IPS-15b (cell line): Measurements from ENCODE around the gene FAM151B.
"Not testable (repeated sequence)": the region's sequence is repeated elsewhere in the genome, so short reads cannot be mapped to it uniquely, and the experiment has no call there.

Source experiments
- H3K27me3 ChIP-seq: one replicate; pipeline ENCODE4 v1.6.1; 2013; ENCODE audit warnings: low read length; ENCODE audit not compliant: control insufficient read depth, insufficient read depth
- H3K36me3 ChIP-seq: one replicate; pipeline ENCODE4 v1.6.1; 2013; ENCODE audit warnings: low read length; ENCODE audit not compliant: control insufficient read depth, insufficient read depth
- H3K4me1 ChIP-seq: one replicate; pipeline ENCODE4 v1.6.1; 2013; ENCODE audit warnings: mild to moderate bottlenecking, low read length; ENCODE audit not compliant: control insufficient read depth, insufficient read depth
- H3K4me3 ChIP-seq: one replicate; pipeline ENCODE4 v1.5.1; 2013; ENCODE audit warnings: low read depth, low read length
- H3K9ac ChIP-seq: one replicate; pipeline ENCODE4 v1.6.1; 2013; ENCODE audit warnings: low read depth, mild to moderate bottlenecking, low read length
- H3K9me3 ChIP-seq: one replicate; pipeline ENCODE4 v1.6.1; 2013; ENCODE audit warnings: mild to moderate bottlenecking, low read length; ENCODE audit not compliant: control insufficient read depth, insufficient read depth

FAM151B gene

DNA sequence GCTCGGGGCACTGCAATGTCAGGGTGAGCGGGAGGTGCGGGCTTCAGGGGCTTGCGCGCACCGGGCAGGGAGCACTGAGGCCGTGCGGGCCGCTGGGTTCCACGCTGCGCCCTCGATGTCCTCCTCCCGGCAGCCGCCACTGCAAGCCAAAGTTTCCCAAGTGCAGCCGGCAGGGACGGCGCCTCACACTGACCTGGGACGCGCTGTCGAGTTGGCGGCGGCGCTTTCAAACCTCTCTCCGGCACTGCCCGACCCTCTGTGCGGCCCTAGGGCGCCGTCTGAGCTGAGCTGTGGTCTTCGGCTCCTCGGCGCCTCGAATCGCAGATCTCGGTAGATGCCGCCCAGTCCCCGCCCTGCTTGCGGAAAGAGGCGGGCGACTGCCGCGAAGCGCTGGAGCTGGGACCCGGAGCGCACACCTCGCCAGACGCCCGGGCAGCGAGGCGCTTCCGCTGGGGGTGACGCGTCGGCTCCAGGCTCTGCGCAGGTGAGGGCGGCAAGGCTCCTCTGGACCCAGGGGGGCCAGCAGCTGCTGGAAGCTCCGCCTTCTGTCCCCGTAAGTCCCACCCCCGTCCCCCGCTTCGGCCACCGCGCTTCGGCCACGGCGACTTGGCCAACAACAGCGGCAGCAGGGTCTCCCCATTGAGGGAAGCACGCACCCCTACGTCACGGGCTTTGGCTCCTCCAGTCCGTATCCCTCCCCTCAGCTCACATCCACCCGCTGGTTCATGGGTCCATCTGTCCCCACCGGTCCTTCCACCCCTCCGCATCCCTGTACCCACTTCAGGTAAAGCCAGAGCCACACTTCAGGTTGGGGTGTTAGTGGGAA, 82.3 kb downstream of the FAM151B start, which contains the start of gene ANKRD34B:
Gene ANKRD34B (minus strand): TSS at position 320 of the 826 bp plus-strand sequence. CDS start 10,261 bp downstream, outside the sequence.
- peak within 1 kb of the TSS; percentile 24 for H3K9ac ChIP-seq
- no peaks in the 10 kb centered on the region for H3K36me3 ChIP-seq
- peaks cover 2% of the 10 kb centered on the region for H3K4me1 ChIP-seq
- peak within 1 kb of the TSS; percentile 67 for H3K4me3 ChIP-seq
- H3K9me3 ChIP-seq: no peaks in the 10 kb centered on the region
- H3K27me3 ChIP-seq: peaks cover 51% of the 10 kb centered on the region

DNA sequence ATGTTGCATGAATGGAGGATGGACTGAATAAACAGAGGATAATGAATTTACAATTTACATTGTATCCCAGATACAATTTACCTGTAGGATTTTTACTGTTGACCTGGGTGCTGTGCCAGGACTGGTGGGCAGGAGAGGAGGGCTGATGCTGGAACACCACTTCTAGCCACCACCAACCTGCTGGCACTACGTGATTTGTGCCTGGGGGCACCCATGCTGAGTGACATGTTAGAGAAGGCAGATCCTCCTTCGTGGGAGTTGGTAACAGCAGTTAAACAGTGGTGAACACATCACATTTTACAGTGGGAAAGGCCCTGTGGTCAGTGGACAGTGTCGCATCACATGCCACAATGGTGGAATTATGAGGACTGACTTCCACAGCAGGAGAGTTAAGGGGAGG, 85.2 kb downstream of the FAM151B start:
- H3K9ac ChIP-seq: no peak overlapping the region
- H3K4me1 ChIP-seq: peaks cover 2% of the 10 kb centered on the region
- no peak overlapping the region for H3K4me3 ChIP-seq
- peaks cover 33% of the 10 kb centered on the region for H3K27me3 ChIP-seq
- no peaks in the 10 kb centered on the region for H3K36me3 ChIP-seq
- H3K9me3 ChIP-seq: no peaks in the 10 kb centered on the region

DNA sequence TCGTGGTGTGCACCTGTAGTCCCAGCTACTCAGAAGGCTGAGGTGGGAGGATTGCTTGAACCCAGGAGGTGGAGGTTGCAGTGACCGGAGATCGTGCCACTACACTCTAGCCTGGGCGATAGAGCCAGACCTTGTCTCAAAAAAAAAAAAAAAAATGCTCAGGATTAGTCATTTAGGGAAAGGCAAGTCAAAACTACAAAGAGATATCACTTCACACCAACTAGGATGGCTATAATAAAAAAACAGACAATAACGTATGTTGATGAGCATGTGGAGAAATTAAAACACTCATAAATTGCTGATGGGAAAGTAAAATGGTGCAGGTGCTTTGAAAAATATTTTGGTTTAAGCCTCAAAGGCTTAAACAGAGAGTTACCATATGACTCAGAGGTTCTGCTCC, 88.5 kb downstream of the FAM151B start:
- H3K36me3 ChIP-seq: no peaks in the 10 kb centered on the region
- no peaks in the 10 kb centered on the region for H3K9me3 ChIP-seq
- H3K4me3 ChIP-seq: no peak overlapping the region
- H3K4me1 ChIP-seq: no peaks in the 10 kb centered on the region
- H3K27me3 ChIP-seq: peaks cover 12% of the 10 kb centered on the region
- no peak overlapping the region for H3K9ac ChIP-seq

DNA sequence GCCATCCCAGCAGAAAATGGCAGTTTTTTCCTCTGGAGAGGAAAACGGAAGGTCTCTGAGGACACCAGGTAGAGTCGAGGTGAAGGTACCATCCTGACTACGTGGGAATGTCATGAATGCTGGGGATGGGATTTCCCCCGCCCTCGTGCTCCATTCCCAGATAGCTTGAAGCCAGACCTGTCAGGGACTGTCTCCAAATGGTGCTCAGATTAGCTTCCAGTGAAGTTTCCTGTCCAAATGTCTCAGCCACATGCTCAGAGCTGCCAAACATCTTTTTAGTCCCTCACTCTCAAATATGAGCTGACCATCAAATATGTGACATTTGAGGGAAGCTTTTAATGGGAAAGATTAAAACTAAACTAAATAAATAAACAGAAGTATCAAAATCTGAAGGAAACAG, 89.8 kb downstream of the FAM151B start:
- no peaks in the 10 kb centered on the region for H3K27me3 ChIP-seq
- H3K4me1 ChIP-seq: no peaks in the 10 kb centered on the region
- H3K9ac ChIP-seq: no peak overlapping the region
- no peaks in the 10 kb centered on the region for H3K9me3 ChIP-seq
- H3K4me3 ChIP-seq: no peak overlapping the region
- H3K36me3 ChIP-seq: no peaks in the 10 kb centered on the region

DNA sequence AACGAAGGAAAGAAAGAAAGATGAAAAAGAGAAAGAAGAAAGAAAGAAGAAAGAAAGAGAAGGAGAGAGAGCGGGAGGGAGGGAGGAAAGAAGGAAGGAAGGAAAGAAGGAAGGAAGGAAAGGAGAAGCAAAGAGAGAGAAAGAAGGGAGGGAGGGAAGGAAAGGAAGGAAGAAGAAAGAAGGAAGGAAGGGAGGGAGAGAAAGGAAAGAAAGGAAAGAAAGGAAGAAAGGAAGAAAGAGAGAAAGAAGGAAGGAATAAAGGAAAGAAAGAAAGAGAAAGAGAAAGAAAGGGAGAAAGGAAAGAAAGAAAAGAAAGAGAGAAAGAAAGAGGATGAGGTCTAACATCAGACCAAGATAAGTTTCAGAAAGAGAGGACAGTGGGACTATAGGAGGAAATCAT, 91.2 kb downstream of the FAM151B start:
- Histone ChIP-seq H3K36me3 (no peaks in the 10 kb centered on the region), H3K27me3 (no peaks in the 10 kb centered on the region)

DNA sequence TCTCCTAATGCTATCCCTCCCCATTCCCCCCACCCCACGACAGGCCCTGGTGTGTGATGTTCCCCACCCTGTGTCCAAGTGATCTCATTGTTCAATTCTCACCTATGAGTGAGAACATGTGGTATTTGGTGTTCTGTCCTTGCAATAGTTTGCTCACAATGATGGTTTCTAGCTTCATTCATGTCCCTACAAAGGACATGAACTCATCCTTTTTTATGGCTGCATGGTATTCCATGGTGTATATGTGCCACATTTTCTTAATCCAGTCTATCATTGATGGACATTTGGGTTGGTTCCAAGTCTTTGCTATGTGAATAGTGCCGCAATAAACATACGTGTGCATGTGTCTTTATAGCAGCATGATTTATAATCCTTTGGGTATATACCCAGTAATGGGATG, 92.4 kb downstream of the FAM151B start:
- H3K4me3 ChIP-seq, H3K9me3 ChIP-seq, H3K36me3 ChIP-seq, H3K9ac ChIP-seq, H3K27me3 ChIP-seq, H3K4me1 ChIP-seq: not testable (repeated sequence)

More for the DNA sequence above, 91.2 kb downstream of the FAM151B start:
- no peak overlapping the region for H3K4me3 ChIP-seq
- H3K9me3 ChIP-seq: no peaks in the 10 kb centered on the region
- no peak overlapping the region for H3K9ac ChIP-seq
- no peaks in the 10 kb centered on the region for H3K4me1 ChIP-seq

DNA sequence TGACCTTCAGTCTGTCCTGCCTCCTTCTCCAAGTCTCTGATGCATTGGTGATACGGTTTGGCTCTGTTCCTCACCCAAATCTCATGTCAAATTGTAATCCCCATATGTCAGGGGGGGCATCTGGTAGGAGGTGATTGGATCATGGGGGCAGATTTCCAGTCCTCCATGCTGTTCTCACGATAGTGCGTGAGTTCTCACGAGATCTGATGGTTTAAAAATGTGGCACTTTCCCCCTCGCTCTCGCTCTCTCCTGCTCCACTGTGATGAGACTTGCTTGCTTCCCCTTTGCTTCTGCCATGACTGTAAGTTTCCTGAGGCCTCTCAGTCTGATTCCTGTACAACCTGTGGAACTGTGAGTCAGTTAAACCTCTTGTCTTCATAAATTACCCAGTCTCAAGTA, 96.9 kb downstream of the FAM151B start:
- Histone ChIP-seq H3K27me3 (no peaks in the 10 kb centered on the region), H3K4me1 (no peaks in the 10 kb centered on the region), H3K9me3 (no peaks in the 10 kb centered on the region), H3K9ac (no peak overlapping the region), H3K36me3 (no peaks in the 10 kb centered on the region), H3K4me3 (no peak overlapping the region)

DNA sequence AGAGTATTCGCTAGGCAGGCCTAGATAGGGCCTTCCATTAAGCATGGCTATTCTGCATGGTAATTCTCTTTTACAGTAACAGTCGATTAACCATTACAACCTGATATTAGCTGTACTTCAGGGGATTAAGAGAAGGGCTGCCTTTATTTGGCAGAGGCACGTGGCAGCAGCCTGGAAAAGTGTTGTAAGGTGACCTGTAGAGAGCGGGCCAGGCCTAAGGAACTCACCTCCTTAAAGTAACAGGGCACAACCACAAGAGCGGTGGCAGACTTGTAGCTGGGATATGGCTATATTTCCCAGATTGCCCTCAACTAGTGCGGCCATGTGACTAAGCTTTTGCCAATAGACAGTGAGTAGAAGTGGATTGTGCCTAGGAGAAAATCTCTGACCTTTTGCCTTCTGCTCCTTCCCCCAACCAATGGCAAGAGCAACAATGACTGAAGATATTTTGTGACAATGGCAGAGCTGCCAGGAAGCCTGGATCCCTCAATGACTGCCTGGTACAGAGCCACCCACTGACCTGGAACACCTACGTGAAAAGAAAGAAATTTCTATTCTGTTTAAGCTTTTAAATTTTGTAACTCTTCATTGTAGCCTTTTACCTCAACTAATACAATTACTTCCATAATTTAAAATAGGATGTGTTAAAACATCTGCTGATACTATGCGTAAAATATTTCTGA, 101.1 kb downstream of the FAM151B start:
- H3K4me1 ChIP-seq: no peaks in the 10 kb centered on the region
- no peaks in the 10 kb centered on the region for H3K27me3 ChIP-seq
- no peaks in the 10 kb centered on the region for H3K36me3 ChIP-seq
- H3K9ac ChIP-seq: no peak overlapping the region
- no peaks in the 10 kb centered on the region for H3K9me3 ChIP-seq
- no peak overlapping the region for H3K4me3 ChIP-seq

DNA sequence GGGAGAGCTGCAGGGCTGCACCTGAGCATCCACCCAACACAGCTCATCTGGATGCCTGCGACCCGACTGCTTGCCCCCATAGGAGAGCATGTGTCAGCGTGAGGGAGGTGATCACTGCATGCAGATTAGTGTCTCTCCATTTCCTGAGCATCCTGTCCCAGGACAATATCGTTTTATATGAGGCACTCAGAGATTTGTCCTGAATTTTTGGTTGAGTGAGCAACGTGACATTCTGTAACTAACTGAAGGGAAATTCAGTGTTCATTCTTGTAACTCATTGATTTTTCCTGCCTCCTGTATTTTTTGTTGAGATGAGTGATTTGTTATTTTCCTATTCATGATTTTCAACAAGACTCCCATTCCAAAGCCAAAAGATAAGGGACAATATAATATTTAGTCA, 102.9 kb downstream of the FAM151B start:
- no peaks in the 10 kb centered on the region for H3K4me1 ChIP-seq
- H3K9ac ChIP-seq: no peak overlapping the region
- H3K36me3 ChIP-seq: no peaks in the 10 kb centered on the region
- no peaks in the 10 kb centered on the region for H3K27me3 ChIP-seq
- no peaks in the 10 kb centered on the region for H3K9me3 ChIP-seq
- no peak overlapping the region for H3K4me3 ChIP-seq

DNA sequence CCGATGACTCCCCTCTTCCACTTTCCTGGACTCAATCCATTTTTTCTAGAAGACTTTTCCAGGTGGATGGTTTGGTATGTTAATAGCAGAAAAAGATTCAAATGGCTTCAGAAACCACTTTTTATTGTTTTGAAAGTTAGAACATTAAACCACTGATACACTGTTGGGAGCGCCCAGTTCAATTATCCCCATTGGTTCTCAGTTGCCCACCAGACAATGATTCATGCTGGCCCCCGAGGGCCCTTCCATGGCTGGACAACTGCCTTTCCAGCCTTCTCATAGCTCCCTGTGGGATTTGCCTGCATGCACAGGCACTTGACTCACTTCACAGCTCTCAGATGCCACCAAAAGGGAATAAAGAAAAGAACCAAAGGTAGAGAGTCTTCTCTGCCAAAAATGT, 103.5 kb downstream of the FAM151B start:
- Histone ChIP-seq H3K4me1 (no peaks in the 10 kb centered on the region), H3K9ac (no peak overlapping the region), H3K4me3 (no peak overlapping the region), H3K9me3 (no peaks in the 10 kb centered on the region), H3K36me3 (no peaks in the 10 kb centered on the region), H3K27me3 (no peaks in the 10 kb centered on the region)

DNA sequence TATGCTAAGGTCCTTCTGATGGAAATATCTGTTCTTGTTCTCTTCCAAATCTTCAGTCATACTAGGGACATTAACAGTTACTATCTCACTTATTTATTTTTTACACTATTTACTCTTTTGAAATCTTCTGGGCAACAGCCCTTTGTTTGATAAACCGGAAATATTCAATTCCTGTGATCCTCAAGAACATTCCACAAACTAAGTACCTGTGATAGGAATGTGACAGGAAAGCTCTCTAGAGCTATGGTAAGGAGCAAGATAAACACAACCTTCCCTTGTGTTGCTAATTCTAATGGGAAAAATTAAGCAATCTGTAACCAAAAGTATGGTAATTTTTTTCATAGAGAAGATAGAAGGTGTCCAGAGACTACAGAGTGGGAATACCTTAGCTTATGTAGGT, 104.2 kb downstream of the FAM151B start:
- H3K27me3 ChIP-seq: no peaks in the 10 kb centered on the region
- no peaks in the 10 kb centered on the region for H3K9me3 ChIP-seq
- H3K4me1 ChIP-seq: no peaks in the 10 kb centered on the region
- H3K36me3 ChIP-seq: no peaks in the 10 kb centered on the region
- H3K9ac ChIP-seq: no peak overlapping the region
- H3K4me3 ChIP-seq: no peak overlapping the region
